RWPE1 (cell line): ENCODE results near the gene NNMT.

ENCODE experiments used
- CTCF ChIA-PET: fragments of 350-600 bp; sonication (Branson Sonifier 250); formaldehyde crosslinking; extraction: SDS; loops from one replicate; lab custom pipeline; 2021; lab: Yijun Ruan, JAX
- POLR2A ChIA-PET: fragments of 400-600 bp; formaldehyde crosslinking; extraction: SDS; loops from one replicate; lab custom pipeline; 2020; ENCODE audit warnings: antibody characterized with exemption; ENCODE audit not compliant: low non-redundant PET; lab: Yijun Ruan, JAX
- DNase-seq: peaks from one replicate; pipeline ENCODE4 v3.0.0; 2012; ENCODE audit warnings: low spot score
- H3K27ac ChIP-seq: fragments of 450-650 bp; 2 replicates; pipeline ENCODE4 v1.5.1; 2017
- CTCF ChIP-seq: fragments of 450-650 bp; conservative IDR thresholded peaks from 2 replicates; pipeline ENCODE4 v1.5.1; 2017; ENCODE audit warnings: low read depth, mild to moderate bottlenecking

NNMT gene

GRCh38 chr11:114291842-114292680 is 4.1 kb upstream of the NNMT start:
- TF ChIP-seq CTCF: no peak
- DNase-seq: peak; percentile 31
- 0 out of 2 replicates have a peak overlapping the region, but pooled peaks have one; percentile 26 for H3K27ac ChIP-seq
- ChIA-PET CTCF (no interaction called here), POLR2A (no interaction called here)

GRCh38 chr11:114293201-114293711 is 2.9 kb upstream of the NNMT start:
- no peak for TF ChIP-seq CTCF
- POLR2A ChIA-PET: no interaction called here
- DNase-seq: no peak
- CTCF ChIA-PET: no interaction called here
- no peak overlapping the region; the same call in 1 of the 2 replicates for H3K27ac ChIP-seq

DNA sequence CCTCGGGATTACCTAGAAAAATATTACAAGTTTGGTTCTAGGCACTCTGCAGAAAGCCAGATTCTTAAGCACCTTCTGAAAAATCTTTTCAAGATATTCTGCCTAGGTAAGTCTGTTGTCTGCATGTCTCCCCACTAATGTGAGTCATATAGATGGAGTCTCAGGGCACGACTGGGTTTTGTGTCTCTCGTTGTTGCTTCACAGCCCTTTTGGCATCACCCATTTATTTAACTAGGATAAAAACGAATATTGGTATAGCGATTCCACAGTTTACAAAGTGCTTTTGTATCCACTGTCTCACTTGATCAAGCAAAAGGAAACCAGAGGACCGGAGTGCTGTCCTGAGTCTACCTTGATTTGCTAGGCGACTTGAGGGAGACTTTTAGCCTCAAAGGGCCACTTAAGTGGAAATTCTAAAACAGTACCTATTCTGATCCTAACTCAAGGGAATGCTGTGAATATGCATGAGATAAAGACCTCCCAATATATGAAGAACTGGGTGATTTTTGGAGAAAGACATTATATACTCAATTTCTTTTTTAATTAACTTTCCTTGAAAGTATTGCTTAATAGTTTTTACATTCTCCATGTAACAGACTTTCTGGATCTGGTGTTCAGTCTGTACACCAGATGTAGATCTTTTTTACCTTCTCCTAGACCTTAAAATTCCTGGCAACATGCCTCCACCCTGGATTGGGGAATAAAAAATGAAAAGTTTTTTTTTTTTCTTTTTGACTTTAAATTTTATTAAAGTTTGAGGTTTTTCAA is 590 bp downstream of the NNMT start:
- DNase-seq: peak; percentile 40
- POLR2A ChIA-PET: no interaction called here
- TF ChIP-seq CTCF: no peak
- peak overlapping the region; percentile 100 for H3K27ac ChIP-seq
- CTCF ChIA-PET: interaction anchor here (0.7 kb wide), 1 partner anchor 159 kb away, joined by 3 read pairs; no protein-coding TSS in a partner anchor

GRCh38 chr11:114297806-114298709 is 1.9 kb downstream of the NNMT start:
- DNase-seq: no peak
- no peak for TF ChIP-seq CTCF
- H3K27ac ChIP-seq: peak overlapping the region; percentile 100
- POLR2A ChIA-PET: no interaction called here
- CTCF ChIA-PET: interaction anchor here (0.6 kb wide), 1 partner anchor 393 kb away, joined by 3 read pairs; no protein-coding TSS in a partner anchor

- ChIA-PET CTCF (no interaction called here), POLR2A (no interaction called here)
- H3K27ac ChIP-seq: peak overlapping the region; percentile 100
- no peak for DNase-seq
- TF ChIP-seq CTCF: no peak
Observed at GRCh38 chr11:114298710-114299109, 2.5 kb downstream of the NNMT start.
